Hypothalamus (tissue), 51 donors: ENCODE measurements around the gene C3orf38.
"Not testable (repeated sequence)": the region's sequence is repeated elsewhere in the genome, so short reads cannot be mapped to it uniquely, and the experiment has no call there.

Source experiments
- DNase-seq, 51 donors: peaks; one replicate each; lab custom pipeline; 2025; lab: John Stamatoyannopoulos, UW

The C3orf38 gene

GRCh38 chr3:88149509-88150362, at the start of gene C3orf38:
Gene C3orf38 (plus strand): TSS chr3:88149959. CDS start chr3:88150053, 94 bp downstream.
- DNase-seq: peak; percentile 56 to 97 (median 86)

GRCh38 chr3:88101142-88101541, 48.6 kb upstream of the C3orf38 start:
- DNase-seq: no peak

GRCh38 chr3:88105325-88105724, 44.4 kb upstream of the C3orf38 start:
- no peak for DNase-seq

- DNase-seq: no peak
These were observed 37.5 kb upstream of the C3orf38 start for GRCh38 chr3:88112289-88112688.

GRCh38 chr3:88113311-88114162, 36.2 kb upstream of the C3orf38 start:
- peak in 20 of 51 donors; percentile 1 to 71 (median 20) for DNase-seq

- DNase-seq: no peak
These were observed 34.7 kb upstream of the C3orf38 start for GRCh38 chr3:88114878-88115549.

GRCh38 chr3:88117683-88118082, 32.1 kb upstream of the C3orf38 start:
- no peak for DNase-seq

GRCh38 chr3:88118603-88119002, 31.2 kb upstream of the C3orf38 start:
- not testable (repeated sequence) for DNase-seq

GRCh38 chr3:88123526-88123925, 26.2 kb upstream of the C3orf38 start:
- DNase-seq: no peak

GRCh38 chr3:88131695-88132094, 18.1 kb upstream of the C3orf38 start:
- no peak for DNase-seq

- DNase-seq: no peak
These were observed 16.9 kb upstream of the C3orf38 start for GRCh38 chr3:88132894-88133293.

- DNase-seq: no peak
These were observed 16.0 kb upstream of the C3orf38 start for GRCh38 chr3:88133711-88134263.

GRCh38 chr3:88137836-88138235, 11.9 kb upstream of the C3orf38 start:
- DNase-seq: no peak

GRCh38 chr3:88141458-88142083, 8.2 kb upstream of the C3orf38 start:
- DNase-seq: no peak

GRCh38 chr3:88142094-88142624, 7.6 kb upstream of the C3orf38 start:
- DNase-seq: no peak

- no peak for DNase-seq
These were observed 2.5 kb upstream of the C3orf38 start for GRCh38 chr3:88147261-88147660.

- DNase-seq: no peak
These were observed 1.1 kb upstream of the C3orf38 start for GRCh38 chr3:88148651-88149050.

GRCh38 chr3:88149101-88149508, 654 bp upstream of the C3orf38 start:
- DNase-seq: peak in 5 of 51 donors; percentile 17 to 49 (median 42)

- DNase-seq: peak in 1 of 51 donors; percentile 47
These were observed 612 bp downstream of the C3orf38 start for GRCh38 chr3:88150371-88150770.

- DNase-seq: no peak
These were observed 1.0 kb downstream of the C3orf38 start for GRCh38 chr3:88150806-88151205.
